ENCODE data around the gene PRKCA. TPM values are rescaled to one million over a fixed set of nuclear protein-coding genes. Genes with fewer than 3 reads are reported as not detected.

Gene PRKCA
- total and polyA plus RNA-seq, 9 of the 15 experiments (the other 6 are each of a cell fraction or from before 2014, with no cell fraction given), result 3.2 to 33.0 (median 17.8) TPM

DNA sequence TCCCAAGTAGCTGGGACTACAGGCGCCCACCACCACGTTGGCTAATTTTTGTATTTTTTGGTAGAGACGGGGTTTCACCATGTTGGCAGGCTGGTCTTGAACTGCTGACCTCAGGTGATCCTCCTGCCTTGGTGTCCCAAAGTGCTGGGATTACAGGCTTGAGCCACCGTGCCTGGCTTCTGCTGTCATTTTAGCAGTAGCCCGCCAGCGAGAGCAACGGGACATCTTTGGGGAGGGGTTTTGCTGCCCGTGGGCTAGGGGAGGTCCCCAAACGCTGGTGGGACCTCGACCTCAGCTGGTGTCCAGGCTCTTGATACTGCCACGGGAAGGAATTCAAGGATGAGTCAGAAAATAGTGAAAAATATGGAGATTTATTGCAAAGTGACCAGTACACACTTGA, 424.4 kb downstream of the PRKCA start:
- Histone ChIP-seq H3K9ac (ENCODE audit: insufficient read depth in 1 of 2, low read depth in 2 of 2, low read length in 2 of 2) (no peak overlapping the region), H3K9me1 (ENCODE audit: control insufficient read depth, insufficient read depth, low read length) (no peaks in the 10 kb centered on the region), H3K4me3 (no peak overlapping the region), H3K36me3 (ENCODE audit: control insufficient read depth, insufficient read depth, low read length) (no peaks in the 10 kb centered on the region), H2AFZ (ENCODE audit: low read depth, low read length) (no peak overlapping the region), H3K4me2 (ENCODE audit: insufficient read depth, low read length) (no peak overlapping the region), H3K4me1 (replicated peaks in 1 of 2; ENCODE audit: control insufficient read depth in 2 of 2, insufficient read depth in 2 of 2, low read length in 2 of 2) (peaks cover 0 to 3% of the 10 kb centered on the region in 2 experiments; a peak in 2 of 5 replicates), H4K20me1 (replicated peaks; ENCODE audit: control insufficient read depth, insufficient read depth, low read length) (0 out of 2 replicates have a peak, but pooled peaks cover 3% of the 10 kb centered on the region), H3K27ac (ENCODE audit: extremely low read depth, low read depth, low read length) (no peak overlapping the region), H3K9me3 (replicated peaks; ENCODE audit: control insufficient read depth, insufficient read depth, low read depth, low read length) (no peaks in the 10 kb centered on the region), H3K27me3 (ENCODE audit: control insufficient read depth in 2 of 2, insufficient read depth in 2 of 2, low read length in 2 of 2) (no peaks in the 10 kb centered on the region), H3K79me2 (ENCODE audit: control insufficient read depth, insufficient read depth, low read length) (no peaks in the 10 kb centered on the region)
- CTCF ChIA-PET (ENCODE audit: low intra/inter-chr PET ratio), result interaction anchor here (1.1 kb wide), 2 partner anchors 173 to 180 kb away, joined by 3 to 5 read pairs; no protein-coding TSS in a partner anchor
- DNase-seq (ENCODE audit: extremely low read depth in 1 of 4, low spot score in 3 of 4) (no peak), FAIRE-seq (no peak), ATAC-seq (no peak)
- TF ChIP-seq ZNF586 (CRISPR knock-in tag; conservative IDR thresholded peaks at IDR 0.05) (no peak), SRSF3 (IDR thresholded peaks at IDR 0.05; ENCODE audit: insufficient read depth, low read length) (no peak)
- in situ Hi-C loops (cut with MboI) (no loop called here), intact Hi-C loops (cut with micrococcal nuclease) (no loop called here)
- POLR2A ChIA-PET, result no interaction called here
- BruUV-seq (replicated peaks), result no TSS peak
- 71% methylated on average over 10 of the region's 11 CpGs for WGBS (ENCODE audit: insufficient coverage, low coverage, missing lambda C conversion rate)

DNA sequence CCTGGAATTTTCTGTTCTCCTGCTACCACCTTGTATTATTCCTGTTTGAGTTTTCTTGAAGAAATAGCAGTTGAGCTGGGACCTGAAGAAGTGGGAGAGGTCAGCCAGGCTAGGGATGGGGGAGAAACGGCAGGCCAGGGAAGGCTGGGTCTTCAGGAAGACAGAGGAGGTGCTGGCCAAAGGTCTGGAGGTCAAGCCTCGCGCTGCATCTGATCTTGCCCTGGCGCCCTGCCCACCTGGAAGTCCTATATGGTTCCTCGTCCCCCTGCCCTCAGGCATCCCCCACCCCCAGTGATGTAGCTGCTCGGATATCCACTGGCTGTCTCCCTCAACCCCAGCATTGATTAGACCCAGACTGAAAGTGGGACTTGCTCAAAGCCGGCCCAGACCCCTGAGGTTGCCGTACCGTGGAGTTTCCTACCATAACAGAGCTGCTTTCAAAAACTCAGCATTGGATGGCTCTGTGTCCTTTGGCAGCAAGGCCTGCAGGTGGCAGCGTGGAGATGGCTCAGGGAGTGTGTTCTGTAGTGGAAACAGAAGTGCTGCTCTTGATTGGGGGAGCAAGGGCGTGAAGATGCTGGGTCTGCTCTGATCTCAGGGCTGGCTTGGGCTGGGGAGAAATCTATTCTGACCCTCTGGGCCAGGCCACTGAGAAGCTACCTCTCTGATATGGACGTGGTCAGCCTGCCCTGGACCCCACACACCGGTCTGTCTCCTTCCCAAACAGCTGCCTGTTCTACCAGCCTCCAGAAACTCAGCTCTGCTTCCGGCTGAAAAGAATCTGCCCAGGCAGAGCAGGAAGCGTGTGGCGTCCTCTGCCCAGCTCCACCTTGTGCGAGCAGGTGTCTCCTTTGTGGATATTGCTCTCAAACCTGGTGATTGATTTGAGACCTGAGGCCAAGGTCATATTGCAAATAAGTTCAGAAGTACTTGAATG, 425.5 kb downstream of the PRKCA start:
- FAIRE-seq, result peak; percentile 42
- TF ChIP-seq ZBTB17 (CRISPR knock-in tag; IDR thresholded peaks at IDR 0.05), result no peak
- TF ChIP-seq, protein P1, sequence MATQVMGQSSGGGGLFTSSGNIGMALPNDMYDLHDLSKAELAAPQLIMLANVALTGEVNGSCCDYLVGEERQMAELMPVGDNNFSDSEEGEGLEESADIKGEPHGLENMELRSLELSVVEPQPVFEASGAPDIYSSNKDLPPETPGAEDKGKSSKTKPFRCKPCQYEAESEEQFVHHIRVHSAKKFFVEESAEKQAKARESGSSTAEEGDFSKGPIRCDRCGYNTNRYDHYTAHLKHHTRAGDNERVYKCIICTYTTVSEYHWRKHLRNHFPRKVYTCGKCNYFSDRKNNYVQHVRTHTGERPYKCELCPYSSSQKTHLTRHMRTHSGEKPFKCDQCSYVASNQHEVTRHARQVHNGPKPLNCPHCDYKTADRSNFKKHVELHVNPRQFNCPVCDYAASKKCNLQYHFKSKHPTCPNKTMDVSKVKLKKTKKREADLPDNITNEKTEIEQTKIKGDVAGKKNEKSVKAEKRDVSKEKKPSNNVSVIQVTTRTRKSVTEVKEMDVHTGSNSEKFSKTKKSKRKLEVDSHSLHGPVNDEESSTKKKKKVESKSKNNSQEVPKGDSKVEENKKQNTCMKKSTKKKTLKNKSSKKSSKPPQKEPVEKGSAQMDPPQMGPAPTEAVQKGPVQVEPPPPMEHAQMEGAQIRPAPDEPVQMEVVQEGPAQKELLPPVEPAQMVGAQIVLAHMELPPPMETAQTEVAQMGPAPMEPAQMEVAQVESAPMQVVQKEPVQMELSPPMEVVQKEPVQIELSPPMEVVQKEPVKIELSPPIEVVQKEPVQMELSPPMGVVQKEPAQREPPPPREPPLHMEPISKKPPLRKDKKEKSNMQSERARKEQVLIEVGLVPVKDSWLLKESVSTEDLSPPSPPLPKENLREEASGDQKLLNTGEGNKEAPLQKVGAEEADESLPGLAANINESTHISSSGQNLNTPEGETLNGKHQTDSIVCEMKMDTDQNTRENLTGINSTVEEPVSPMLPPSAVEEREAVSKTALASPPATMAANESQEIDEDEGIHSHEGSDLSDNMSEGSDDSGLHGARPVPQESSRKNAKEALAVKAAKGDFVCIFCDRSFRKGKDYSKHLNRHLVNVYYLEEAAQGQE (IDR thresholded peaks at IDR 0.05; ENCODE audit: borderline replicate concordance), result peak; percentile 11; the same call in 1 of the 2 replicates
- TF ChIP-seq, protein P1 (CRISPR knock-in tag; IDR thresholded peaks at IDR 0.05; ENCODE audit: low read depth), result no peak

More for the DNA sequence above, 425.5 kb downstream of the PRKCA start:
- Histone ChIP-seq H3K4me2 (ENCODE audit: insufficient read depth, low read length) (no peak overlapping the region), H3K4me1 (replicated peaks in 1 of 2; ENCODE audit: control insufficient read depth in 2 of 2, insufficient read depth in 2 of 2, low read length in 2 of 2) (peaks cover 0 to 3% of the 10 kb centered on the region in 2 experiments; a peak in 2 of 5 replicates), H4K20me1 (replicated peaks; ENCODE audit: control insufficient read depth, insufficient read depth, low read length) (0 out of 2 replicates have a peak, but pooled peaks cover 3% of the 10 kb centered on the region), H3K9me1 (ENCODE audit: control insufficient read depth, insufficient read depth, low read length) (no peaks in the 10 kb centered on the region), H3K9me3 (replicated peaks; ENCODE audit: control insufficient read depth, insufficient read depth, low read depth, low read length) (no peaks in the 10 kb centered on the region), H3K27me3 (ENCODE audit: control insufficient read depth in 2 of 2, insufficient read depth in 2 of 2, low read length in 2 of 2) (no peaks in the 10 kb centered on the region), H3K9ac (ENCODE audit: insufficient read depth in 1 of 2, low read depth in 2 of 2, low read length in 2 of 2) (no peak overlapping the region; a peak in 1 of 4 replicates), H3K79me2 (ENCODE audit: control insufficient read depth, insufficient read depth, low read length) (no peaks in the 10 kb centered on the region), H2AFZ (ENCODE audit: low read depth, low read length) (no peak overlapping the region), H3K27ac (ENCODE audit: extremely low read depth, low read depth, low read length) (no peak overlapping the region), H3K36me3 (ENCODE audit: control insufficient read depth, insufficient read depth, low read length) (peaks cover 2% of the 10 kb centered on the region; the same call in 1 of the 3 replicates), H3K4me3 (no peak overlapping the region)
- in situ Hi-C loops (cut with MboI) (no loop called here), intact Hi-C loops (cut with micrococcal nuclease) (loop anchor here (1.0 kb wide), 1 partner anchor 178 kb away; no protein-coding TSS in a partner anchor)
- no TSS peak for BruUV-seq (replicated peaks)
- POLR2A ChIA-PET, result interaction anchor here (0.9 kb wide), 1 partner anchor 75 kb away, joined by 3 read pairs; no protein-coding TSS in a partner anchor
- peak; percentile 45 to 57 (median 51) for DNase-seq (ENCODE audit: extremely low read depth in 1 of 4, low spot score in 3 of 4)
- CTCF ChIA-PET (ENCODE audit: low intra/inter-chr PET ratio), result interaction anchor here (1.1 kb wide), 2 partner anchors 172 to 179 kb away, joined by 3 to 5 read pairs; no protein-coding TSS in a partner anchor
- peak; percentile 96 for ATAC-seq
- 49% methylated on average over 17 of the region's 17 CpGs for WGBS (ENCODE audit: insufficient coverage, low coverage, missing lambda C conversion rate)

Data from K562 (cell line).